K562 (cell line): ENCODE measurements around the gene NES. TPM values are rescaled to one million over a fixed set of nuclear protein-coding genes. Genes with fewer than 3 reads are reported as not detected.

Experiments
- ATAC-seq: fragments of 200-7000 bp; cut with Tn5 transposase; 3 replicates; pipeline ENCODE4 v1.9.1; 2020; ENCODE audit warnings: moderate library complexity
- BruUV-seq: library from RNA; stranded (reverse); fragments of 400-500 nt; replicated peaks from 2 replicates; lab custom pipeline; 2021; lab: Mats Ljungman, UMichigan
- CTCF ChIA-PET: fragments of 300-600 bp; formaldehyde crosslinking; extraction: SDS; loops from one replicate; lab custom pipeline; 2021; ENCODE audit warnings: low intra/inter-chr PET ratio; lab: Yijun Ruan, JAX
- POLR2A ChIA-PET: fragments of 300-600, 350-650 bp; sonication (Branson Sonifier 250); formaldehyde crosslinking; extraction: SDS; loops from one replicate; lab custom pipeline; 2021; ENCODE audit warnings: antibody characterized with exemption, inconsistent platforms; lab: Yijun Ruan, JAX
- DNase-seq, 4 experiments: peaks; one replicate each; pipeline versions ENCODE4 v3.0.0 to v3.0.0-alpha.2; 2011 to 2018; ENCODE audit warnings: low spot score in 3 of 4, mixed read lengths in 3 of 4; ENCODE audit errors: extremely low read depth in 1 of 4
- FAIRE-seq: peaks from 2 replicates; lab custom pipeline; 2011; peaks lifted over from hg19 to GRCh38; lab: Jason Lieb, UNC
- H2AFZ ChIP-seq: 2 replicates; pipeline ENCODE4 v1.6.0; 2011; ENCODE audit warnings: low read depth, low read length, control low read depth, inconsistent platforms
- H3K27ac ChIP-seq: fragments of 200-600 bp; 3 replicates; pipeline ENCODE4 v1.8.0; 2011; ENCODE audit warnings: low read depth, mild to moderate bottlenecking, control low read depth, inconsistent platforms, low read length, moderate library complexity, mixed read lengths; ENCODE audit errors: extremely low read depth
- H3K27me3 ChIP-seq, 2 experiments: fragments of 300-600 bp in 1 of 2; 2 replicates in 1 of 2; 3 replicates in 1 of 2; pipeline versions ENCODE4 v1.6.0 to v1.8.0; 2011; ENCODE audit warnings: inconsistent platforms in 2 of 2, low read length in 2 of 2, mild to moderate bottlenecking in 1 of 2, mixed read lengths in 1 of 2, moderate library complexity in 1 of 2; ENCODE audit not compliant: control insufficient read depth in 2 of 2, insufficient read depth in 2 of 2
- H3K36me3 ChIP-seq: fragments of 300-600 bp; 3 replicates; pipeline ENCODE4 v1.8.0; 2011; ENCODE audit warnings: mild to moderate bottlenecking, low read length, inconsistent platforms; ENCODE audit not compliant: control insufficient read depth, insufficient read depth
- H3K4me1 ChIP-seq, 2 experiments: fragments of 200-600 bp in 1 of 2; replicated peaks in 1 of 2; 2 replicates in 1 of 2; 3 replicates in 1 of 2; pipeline versions ENCODE4 v1.5.1 to v1.8.0; 2011; ENCODE audit warnings: inconsistent platforms in 2 of 2, low read length in 2 of 2, mild to moderate bottlenecking in 1 of 2, mixed read lengths in 1 of 2, moderate library complexity in 1 of 2; ENCODE audit not compliant: control insufficient read depth in 2 of 2, insufficient read depth in 2 of 2
- H3K4me2 ChIP-seq: 2 replicates; pipeline ENCODE4 v1.6.1; 2011; ENCODE audit warnings: low read length, control low read depth, inconsistent platforms, mixed read lengths; ENCODE audit not compliant: insufficient read depth
- H3K4me3 ChIP-seq: fragments of 200-600 bp; sonication (generic), shearing (Covaris generic); 2 replicates; pipeline ENCODE4 v1.5.1; 2016; ENCODE audit warnings: control low read depth, inconsistent platforms
- H3K79me2 ChIP-seq: fragments of 200-600 bp; 3 replicates; pipeline ENCODE4 v1.8.0; 2011; ENCODE audit warnings: low read length, inconsistent platforms; ENCODE audit not compliant: control insufficient read depth, insufficient read depth
- H3K9ac ChIP-seq, 2 experiments: 2 replicates each; pipeline versions ENCODE4 v1.6.0 to v1.6.1; 2011; ENCODE audit warnings: low read depth in 2 of 2, low read length in 2 of 2, control low read depth in 1 of 2, inconsistent platforms in 1 of 2, mild to moderate bottlenecking in 1 of 2, mixed read lengths in 1 of 2; ENCODE audit not compliant: insufficient read depth in 1 of 2
- H3K9me1 ChIP-seq: one replicate; pipeline ENCODE4 v1.6.0; 2011; ENCODE audit warnings: inconsistent platforms, mild to moderate bottlenecking, low read length, moderate library complexity; ENCODE audit not compliant: control insufficient read depth, insufficient read depth
- H3K9me3 ChIP-seq: replicated peaks from 2 replicates; pipeline ENCODE4 v1.5.1; 2011; ENCODE audit warnings: low read depth, low read length, inconsistent platforms; ENCODE audit not compliant: control insufficient read depth, insufficient read depth
- H4K20me1 ChIP-seq: replicated peaks from 2 replicates; pipeline ENCODE4 v1.6.1; 2011; ENCODE audit warnings: low read length, inconsistent platforms, mixed read lengths; ENCODE audit not compliant: control insufficient read depth, insufficient read depth
- ARID2 ChIP-seq: fragments of 450-650 bp; IDR thresholded peaks from 2 replicates; pipeline ENCODE4 v1.6.1; 2017; ENCODE audit warnings: antibody characterized with exemption, mild to moderate bottlenecking
- EWSR1 ChIP-seq: fragments of 450-650 bp; IDR thresholded peaks from 2 replicates; pipeline ENCODE4 v1.6.1; 2018; ENCODE audit warnings: borderline replicate concordance, mild to moderate bottlenecking, low read depth, moderate library complexity; ENCODE audit not compliant: partially characterized antibody
- MEIS2 ChIP-seq: fragments of 450-650 bp; IDR thresholded peaks from 2 replicates; pipeline ENCODE4 v1.6.1; 2014; ENCODE audit warnings: mild to moderate bottlenecking; ENCODE audit not compliant: partially characterized antibody
- PURB ChIP-seq: sonication (generic); formaldehyde crosslinking; IDR thresholded peaks from 2 replicates; pipeline ENCODE4 v1.9.0; 2021; ENCODE audit warnings: low read depth, mild to moderate bottlenecking, missing genetic modification reagents
- RAD21 ChIP-seq, 2 experiments: fragments of 250-450 bp in 1 of 2; fragments of 450-650 bp in 1 of 2; sonication (Bioruptor Pico) in 1 of 2; formaldehyde crosslinking in 1 of 2; IDR thresholded peaks in 1 of 2; conservative IDR thresholded peaks in 1 of 2; 2 replicates each; pipeline versions ENCODE4 v1.4.0 to v1.8.0; 2020 to 2022; ENCODE audit warnings: mild to moderate bottlenecking in 2 of 2, moderate library complexity in 1 of 2
- REST ChIP-seq, 2 experiments: fragments of 450-650 bp; formaldehyde crosslinking in 1 of 2; IDR thresholded peaks; 2 replicates each; pipeline versions ENCODE4 v1.4.0 to v1.6.1; 2014 to 2020; ENCODE audit warnings: mild to moderate bottlenecking in 2 of 2, borderline replicate concordance in 1 of 2, low read depth in 1 of 2
- SMARCC2 ChIP-seq: fragments of 450-650 bp; IDR thresholded peaks from 2 replicates; pipeline ENCODE4 v1.6.1; 2017; ENCODE audit warnings: antibody characterized with exemption, moderate library complexity, mild to moderate bottlenecking, low read depth
- TARDBP ChIP-seq: fragments of 450-650 bp; IDR thresholded peaks from 2 replicates; pipeline ENCODE4 v1.6.1; 2016
- YY1 ChIP-seq, 3 experiments: IDR thresholded peaks; 2 replicates each; pipeline ENCODE4 v1.6.1; 2011; ENCODE audit warnings: low read length in 2 of 3, mild to moderate bottlenecking in 2 of 3, moderate library complexity in 2 of 3, borderline replicate concordance in 1 of 3, control low read depth in 1 of 3, low read depth in 1 of 3; ENCODE audit not compliant: insufficient read depth in 3 of 3, insufficient replicate concordance in 2 of 3, control insufficient read depth in 1 of 3, insufficient read length in 1 of 3; ENCODE audit errors: extremely low read depth in 1 of 3
- ZNF699 ChIP-seq: fragments of 250-450 bp; sonication (Bioruptor Pico); IDR thresholded peaks from 2 replicates; pipeline ENCODE4 v1.8.0; 2021; ENCODE audit warnings: mild to moderate bottlenecking, moderate library complexity; ENCODE audit not compliant: insufficient replicate concordance
- whole genome bisulfite sequencing: fragments of 100-300 bp; shearing (Covaris generic); methylation state at CpG from one replicate; pipeline ENCODE4 v1.1.6; 2016; ENCODE audit warnings: low coverage, mixed read lengths; ENCODE audit not compliant: insufficient coverage; ENCODE audit errors: missing lambda C conversion rate; 5-methylcytosine and 5-hydroxymethylcytosine counted together
- in situ Hi-C: fragments of 300-500 bp; cut with MboI; formaldehyde crosslinking; loops from 4 replicates; pipeline ENCODE4 v1.15.0; 2018; ENCODE audit warnings: inconsistent platforms, mixed read lengths
- intact Hi-C: fragments of 100-400 bp; cut with micrococcal nuclease; formaldehyde crosslinking; loops from 2 replicates; pipeline ENCODE4 v1.14.2; 2022
- polyA plus RNA-seq, 8 experiments: library from polyadenylated mRNA; depleted of rRNA in 4 of 8; stranded (reverse) in 5 of 8; unstranded in 3 of 8; fragments of >200 nt; fragmentation: Nextera tagmentation in 2 of 8; fragmentation: Illumina TruSeq in 1 of 8; extraction: Ambion mirVana in 2 of 8; extraction: Trizol in 1 of 8; gene quantifications; 2 replicates each; pipeline versions ENCODE4 v1.2.1 to v1.2.3, GENCODE V29; 2011 to 2014; ENCODE audit warnings: inconsistent platforms in 1 of 8, missing spikeins in 1 of 8
- total RNA-seq, 7 experiments: library from RNA; depleted of rRNA in 6 of 7; stranded (reverse); fragments of >200 nt in 6 of 7; fragmentation: Illumina TruSeq in 2 of 7; extraction: Trizol in 2 of 7; gene quantifications; 2 replicates each; pipeline versions ENCODE4 v1.2.1 to v1.2.3, GENCODE V29; 2011 to 2021; ENCODE audit warnings: low replicate concordance in 1 of 7
- TF ChIP-seq, protein P1 (sequence below): sonication (generic); formaldehyde crosslinking; IDR thresholded peaks from 2 replicates; pipeline ENCODE4 v1.9.0; 2022; ENCODE audit warnings: mild to moderate bottlenecking, missing genetic modification reagents

NES gene
- total and polyA plus RNA-seq, 9 of the 15 experiments (the other 6 are each of a cell fraction or from before 2014, with no cell fraction given) = 0.10 to 8.6 (median 4.2) TPM

DNA sequence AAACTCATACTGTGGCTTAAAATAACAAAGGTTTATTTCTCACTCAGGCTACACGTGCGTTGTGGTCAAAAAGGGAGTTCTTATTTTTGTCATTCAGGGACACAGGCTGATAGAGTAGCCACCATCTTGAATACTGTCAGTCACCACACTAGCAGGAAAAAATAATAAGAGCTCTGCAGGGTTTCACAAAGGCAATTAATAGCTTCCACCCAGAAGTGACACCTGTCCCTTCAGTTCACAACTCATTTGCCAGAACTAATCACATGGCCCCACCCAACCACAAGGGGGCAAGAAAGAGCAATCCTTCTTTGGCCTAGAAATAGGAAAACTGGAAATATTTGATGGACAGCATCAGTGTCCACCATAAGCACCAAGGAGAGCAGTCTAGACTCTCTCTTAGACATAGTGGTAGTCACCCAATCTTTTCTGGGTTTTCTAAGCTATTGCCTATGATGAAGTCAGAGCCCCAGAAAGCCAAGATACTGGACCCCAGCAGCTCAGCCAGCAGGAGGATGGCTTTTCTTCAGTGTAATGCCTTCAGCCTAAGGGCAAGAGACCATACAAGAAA lies 49.8 kb downstream of the NES start:
- Histone ChIP-seq H3K79me2 (no peaks in the 10 kb centered on the region), H3K27me3 (peaks cover 9 to 10% of the 10 kb centered on the region in 2 experiments; a peak in 3 of 5 replicates), H3K36me3 (no peaks in the 10 kb centered on the region), H2AFZ (no peak overlapping the region), H3K4me1 (peaks cover 3 to 25% of the 10 kb centered on the region in 2 experiments; a peak in 4 of 5 replicates), H3K9me3 (no peaks in the 10 kb centered on the region), H3K4me3 (no peak overlapping the region), H3K9me1 (no peaks in the 10 kb centered on the region), H3K9ac (no peak overlapping the region), H4K20me1 (peaks cover 4% of the 10 kb centered on the region; the same call in 1 of the 2 replicates), H3K4me2 (no peak overlapping the region), H3K27ac (no peak overlapping the region)
- FAIRE-seq (peak; percentile 85), DNase-seq (peak; percentile 46 to 82 (median 54)), ATAC-seq (peak; percentile 30)
- intact Hi-C loops = loop anchor here (1.0 to 5.0 kb wide), 3 partner anchors 30 to 100 kb away; partner anchors contain the start of genes ISG20L2 and METTL25B
- no TSS peak for BruUV-seq
- ChIA-PET POLR2A (interaction anchor here (0.6 to 1.4 kb wide), 9 partner anchors 9 to 220 kb away, joined by 3 to 4 read pairs (median 3); partner anchors contain the start of genes ISG20L2, METTL25B and MRPL24), CTCF (interaction anchor here (0.7 to 4.0 kb wide), 9 partner anchors 27 to 466 kb away, joined by 3 to 58 read pairs (median 4); partner anchors contain the start of genes CRABP2 and NES)
- in situ Hi-C loops = no loop called here
- WGBS = 75% methylated on average over 2 of the region's 2 CpGs
- peak in 1 of 3 experiments; percentile 9 for TF ChIP-seq YY1 (IDR thresholded peaks at IDR 0.05; ENCODE audit: borderline replicate concordance in 1 of 3, control insufficient read depth in 1 of 3, extremely low read depth in 1 of 3, insufficient read depth in 3 of 3, insufficient read length in 1 of 3, insufficient replicate concordance in 2 of 3, low read depth in 1 of 3, low read length in 2 of 3)
- TF ChIP-seq, protein P1, sequence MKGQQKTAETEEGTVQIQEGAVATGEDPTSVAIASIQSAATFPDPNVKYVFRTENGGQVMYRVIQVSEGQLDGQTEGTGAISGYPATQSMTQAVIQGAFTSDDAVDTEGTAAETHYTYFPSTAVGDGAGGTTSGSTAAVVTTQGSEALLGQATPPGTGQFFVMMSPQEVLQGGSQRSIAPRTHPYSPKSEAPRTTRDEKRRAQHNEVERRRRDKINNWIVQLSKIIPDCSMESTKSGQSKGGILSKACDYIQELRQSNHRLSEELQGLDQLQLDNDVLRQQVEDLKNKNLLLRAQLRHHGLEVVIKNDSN (CRISPR knock-in tag) = peak; percentile 72
- TF ChIP-seq EWSR1 = no peak
- no peak for TF ChIP-seq TARDBP
- TF ChIP-seq SMARCC2 = peak; percentile 70; the same call in 1 of the 2 replicates
- TF ChIP-seq MEIS2 = peak; percentile 48
- TF ChIP-seq ZNF699 = no peak
- no peak for TF ChIP-seq PURB (CRISPR knock-in tag)
- TF ChIP-seq ARID2 = peak; percentile 79
- peak; percentile 93 for TF ChIP-seq REST (IDR thresholded peaks at IDR 0.05; ENCODE audit: borderline replicate concordance)
- TF ChIP-seq REST (CRISPR knock-in tag; IDR thresholded peaks at IDR 0.05; ENCODE audit: low read depth) = no peak
- peak; percentile 48 to 80 for TF ChIP-seq RAD21 (CRISPR knock-in tag; conservative IDR thresholded peaks at IDR 0.05 in 1 of 2, IDR thresholded peaks at IDR 0.05 in 1 of 2)
